ES-I3 (cell line): ENCODE measurements around the gene DUSP8.
"Not testable (repeated sequence)": the region's sequence is repeated elsewhere in the genome, so short reads cannot be mapped to it uniquely, and the experiment has no call there.

Source experiments
- H3K36me3 ChIP-seq: 2 replicates; pipeline ENCODE4 v1.6.1; 2013; ENCODE audit warnings: mild to moderate bottlenecking, low read length, control low read depth, moderate library complexity; ENCODE audit not compliant: insufficient read depth
- H3K4me1 ChIP-seq: 2 replicates; pipeline ENCODE4 v1.6.1; 2013; ENCODE audit warnings: mild to moderate bottlenecking, control low read depth, low read length; ENCODE audit not compliant: insufficient read depth
- H3K9ac ChIP-seq: 2 replicates; pipeline ENCODE4 v1.6.1; 2013; ENCODE audit warnings: low read depth, mild to moderate bottlenecking, low read length, moderate library complexity
- H3K9me3 ChIP-seq: 2 replicates; pipeline ENCODE4 v1.6.1; 2013; ENCODE audit warnings: mild to moderate bottlenecking, low read length, moderate library complexity; ENCODE audit not compliant: control insufficient read depth, insufficient read depth

Gene DUSP8

DNA sequence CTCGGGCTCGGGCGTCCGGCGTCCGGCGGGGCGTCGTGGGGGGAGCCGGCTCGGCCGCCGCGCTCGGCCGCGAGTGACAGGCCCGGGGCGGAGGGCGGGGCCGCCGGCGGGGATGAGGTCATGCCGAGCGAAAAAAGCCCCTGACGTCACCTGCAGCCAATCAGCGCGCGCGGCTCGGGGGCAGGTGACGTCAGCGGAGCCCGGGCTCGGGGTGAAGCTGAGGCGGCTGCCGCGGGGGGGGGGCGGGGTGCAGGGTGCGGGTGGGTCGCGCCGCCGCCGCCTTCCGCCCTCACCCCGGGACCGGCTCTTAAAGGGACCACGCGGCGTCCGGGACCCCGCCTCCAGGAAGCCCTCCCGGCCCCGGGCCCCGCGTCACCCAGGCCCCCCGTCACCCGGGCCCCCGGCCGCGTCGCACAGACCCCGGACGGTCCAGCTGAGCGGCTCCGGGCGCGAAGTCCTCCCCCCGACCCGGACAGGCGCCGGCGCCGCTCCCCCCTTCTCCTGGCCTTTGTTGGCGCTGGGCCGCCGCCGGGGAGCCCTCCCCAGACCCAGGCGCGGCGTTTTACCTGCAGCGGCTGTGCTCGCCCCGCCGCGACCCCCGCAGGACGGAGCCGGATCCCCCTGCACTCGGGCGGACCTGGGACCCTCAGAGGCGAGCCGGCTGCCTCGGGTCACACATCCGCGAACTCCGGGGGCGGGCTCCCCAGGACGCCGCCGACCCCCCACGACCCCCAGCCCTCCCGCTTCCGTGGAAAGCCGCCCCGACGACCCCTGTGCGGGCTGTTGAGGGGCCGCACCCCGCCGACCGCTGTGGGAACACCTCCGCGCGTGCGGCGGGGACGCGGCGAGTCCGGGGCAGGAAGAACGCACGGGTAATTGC lies at the start of gene DUSP8:
Gene DUSP8 (minus strand): TSS at position 75 of the 880 bp plus-strand sequence. CDS start 6,445 bp downstream, outside the sequence.
- Histone ChIP-seq H3K4me1 (peaks cover 6% of the 10 kb centered on the region; the same call in 1 of the 2 replicates), H3K36me3 (no peaks in the 10 kb centered on the region), H3K9me3 (no peaks in the 10 kb centered on the region), H3K9ac (peak within 1 kb of the TSS; percentile 54)

DNA sequence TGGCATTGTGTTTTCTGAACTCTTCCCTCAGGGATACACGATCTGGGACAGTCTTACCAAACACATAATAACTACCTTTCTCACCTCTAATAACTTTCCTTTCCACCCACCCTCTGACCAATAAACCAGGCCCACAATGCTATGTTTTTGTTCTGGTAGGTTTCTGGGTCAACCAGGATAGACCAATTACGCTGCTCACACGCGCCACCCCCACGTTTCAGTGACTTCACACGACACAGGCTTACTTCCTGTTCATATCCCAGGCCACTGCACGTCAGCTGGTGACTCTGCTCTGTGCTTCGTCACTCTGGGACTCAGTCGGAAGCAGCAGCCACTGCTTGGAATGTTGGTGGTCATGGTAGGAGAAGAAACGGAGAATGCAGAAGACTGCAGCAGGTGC lies 47.4 kb upstream of the DUSP8 start:
- H3K4me1 ChIP-seq = no peaks in the 10 kb centered on the region
- no peaks in the 10 kb centered on the region for H3K36me3 ChIP-seq
- no peak overlapping the region for H3K9ac ChIP-seq
- no peaks in the 10 kb centered on the region for H3K9me3 ChIP-seq

DNA sequence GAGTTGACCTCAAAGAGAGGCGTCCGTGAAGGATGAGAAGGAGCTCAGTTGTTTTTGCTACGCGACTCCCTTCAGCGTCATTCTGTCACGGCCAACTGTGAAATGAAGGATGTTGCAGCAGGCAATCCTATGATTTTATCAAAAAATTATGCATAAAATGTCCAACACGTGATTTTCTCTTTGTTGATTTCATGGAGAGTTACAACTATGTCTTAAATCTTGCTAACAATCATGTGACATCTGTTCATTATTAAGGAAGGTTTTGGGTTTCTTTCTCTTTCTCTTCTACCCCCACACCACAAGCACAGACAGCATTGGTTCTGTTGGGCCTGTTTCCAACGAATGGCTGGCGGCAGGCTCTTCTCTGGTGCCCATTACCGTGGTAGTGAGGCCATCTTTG lies 46.2 kb upstream of the DUSP8 start:
- Histone ChIP-seq H3K9ac (no peak overlapping the region), H3K4me1 (no peaks in the 10 kb centered on the region), H3K9me3 (no peaks in the 10 kb centered on the region), H3K36me3 (no peaks in the 10 kb centered on the region)

GRCh38 chr11:1608363-1608762 lies 36.3 kb upstream of the DUSP8 start, which contains the start of gene KRTAP5-3:
Gene KRTAP5-3, minus strand, starts transcription at chr11:1608463. Its CDS starts 78 bp downstream, at chr11:1608385.
- peak within 1 kb of the TSS; percentile 16; the same call in 1 of the 2 replicates for H3K9ac ChIP-seq
- no peaks in the 10 kb centered on the region for H3K9me3 ChIP-seq
- H3K4me1 ChIP-seq = 0 out of 2 replicates have a peak, but pooled peaks cover 4% of the 10 kb centered on the region
- no peaks in the 10 kb centered on the region for H3K36me3 ChIP-seq

DNA sequence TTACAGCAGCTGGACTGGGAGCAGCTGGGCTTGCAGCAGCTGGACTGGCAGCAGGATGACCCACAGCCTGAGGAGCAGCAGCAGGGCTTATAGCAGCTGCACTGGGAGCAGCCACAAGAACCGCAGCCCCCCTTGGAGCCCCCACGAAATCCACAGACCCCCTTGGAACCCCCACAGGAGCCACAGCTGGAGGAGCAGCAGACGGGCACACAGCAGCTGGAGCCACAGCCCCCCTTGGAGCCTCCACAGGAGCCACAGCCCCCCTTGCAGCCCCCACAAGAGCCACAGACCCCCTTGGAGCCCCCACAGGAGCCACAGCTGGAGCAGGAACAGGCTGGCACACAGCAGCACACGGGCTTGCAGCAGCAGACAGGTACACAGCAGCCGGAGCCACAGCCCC lies 35.8 kb upstream of the DUSP8 start:
- H3K9ac ChIP-seq, H3K9me3 ChIP-seq, H3K4me1 ChIP-seq, H3K36me3 ChIP-seq: not testable (repeated sequence)

GRCh38 chr11:1607156-1607845 lies 35.2 kb upstream of the DUSP8 start:
- H3K36me3 ChIP-seq, H3K4me1 ChIP-seq, H3K9me3 ChIP-seq: not testable (repeated sequence)
- peak overlapping the region; percentile 16; the same call in 1 of the 2 replicates for H3K9ac ChIP-seq

DNA sequence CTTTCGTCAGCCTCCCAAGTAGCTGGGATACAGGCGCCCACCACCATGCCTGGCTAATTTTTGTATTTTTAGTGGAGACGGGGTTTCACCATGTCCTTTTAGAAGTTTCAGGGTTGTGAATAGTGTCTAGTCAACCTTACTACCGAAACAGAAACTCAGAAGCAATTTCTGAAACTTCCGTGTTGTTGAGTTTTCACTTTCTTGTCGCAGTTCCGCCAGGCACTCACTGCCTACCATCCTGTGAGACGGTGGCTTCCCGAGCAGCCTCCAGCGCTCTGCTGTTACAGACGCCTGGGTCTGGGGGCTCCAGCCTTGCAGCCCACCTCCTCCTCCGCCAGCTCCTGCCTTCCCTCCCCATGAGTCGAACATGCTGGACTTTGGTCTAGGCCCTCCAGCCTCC lies 33.9 kb upstream of the DUSP8 start:
- H3K9ac ChIP-seq, H3K9me3 ChIP-seq, H3K4me1 ChIP-seq, H3K36me3 ChIP-seq: not testable (repeated sequence)

DNA sequence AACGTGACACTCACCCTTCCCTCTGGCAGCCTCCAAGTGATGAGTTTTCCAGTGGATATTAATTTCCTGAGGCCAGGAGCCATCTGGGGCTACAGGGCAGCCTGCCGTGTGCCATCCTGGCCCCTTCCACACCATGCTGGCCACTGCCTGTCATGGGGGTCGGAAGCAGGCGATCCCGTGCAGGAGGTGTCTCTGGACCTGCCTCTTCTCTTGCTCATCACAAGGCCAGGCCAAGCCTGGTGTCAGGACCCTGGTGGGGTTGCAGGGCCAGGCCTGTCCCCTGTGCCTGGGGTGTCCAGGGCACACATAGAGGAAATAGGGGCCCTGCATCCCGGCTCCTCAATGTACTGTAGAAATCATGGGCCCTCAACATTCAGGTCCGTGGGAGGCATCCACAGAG lies 32.6 kb upstream of the DUSP8 start:
- 0 out of 2 replicates have a peak, but pooled peaks cover 4% of the 10 kb centered on the region for H3K4me1 ChIP-seq
- no peaks in the 10 kb centered on the region; the same call in 1 of the 2 replicates for H3K9me3 ChIP-seq
- no peaks in the 10 kb centered on the region for H3K36me3 ChIP-seq
- no peak overlapping the region for H3K9ac ChIP-seq

GRCh38 chr11:1604181-1604580 lies 32.1 kb upstream of the DUSP8 start:
- Histone ChIP-seq H3K9ac (no peak overlapping the region), H3K4me1 (0 out of 2 replicates have a peak, but pooled peaks cover 4% of the 10 kb centered on the region), H3K9me3 (no peaks in the 10 kb centered on the region; the same call in 1 of the 2 replicates), H3K36me3 (no peaks in the 10 kb centered on the region)

- Histone ChIP-seq H3K4me1 (0 out of 2 replicates have a peak, but pooled peaks cover 4% of the 10 kb centered on the region), H3K9ac (no peak overlapping the region), H3K36me3 (no peaks in the 10 kb centered on the region), H3K9me3 (no peaks in the 10 kb centered on the region; the same call in 1 of the 2 replicates)
Observed at GRCh38 chr11:1603629-1604028, 31.6 kb upstream of the DUSP8 start.

DNA sequence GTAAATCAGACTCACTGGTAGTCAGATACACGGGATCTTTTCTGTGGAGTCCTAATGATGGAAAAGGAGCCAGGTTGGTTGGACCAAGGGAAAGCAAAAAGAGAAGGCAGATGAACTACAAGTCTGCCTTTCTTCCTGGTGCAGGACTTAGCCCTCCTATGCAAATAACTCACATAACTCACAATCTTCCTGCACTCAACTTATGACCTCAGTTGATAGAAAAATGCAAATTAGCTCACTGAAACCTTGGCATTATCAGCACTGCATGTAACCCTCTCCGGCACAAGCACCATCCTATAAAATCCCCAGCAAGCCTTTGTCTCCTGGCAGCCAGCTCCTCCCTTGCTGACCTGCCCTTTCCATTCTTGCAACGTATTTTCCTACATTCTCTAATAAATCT lies 29.6 kb upstream of the DUSP8 start:
- not testable (repeated sequence) for H3K9me3 ChIP-seq, H3K9ac ChIP-seq, H3K36me3 ChIP-seq

GRCh38 chr11:1600626-1601025 lies 28.6 kb upstream of the DUSP8 start:
- Histone ChIP-seq H3K9ac (no peak overlapping the region), H3K36me3 (no peaks in the 10 kb centered on the region), H3K4me1 (peaks cover 12% of the 10 kb centered on the region; the same call in 1 of the 2 replicates), H3K9me3 (no peaks in the 10 kb centered on the region; the same call in 1 of the 2 replicates)

More for the DNA sequence above, 29.6 kb upstream of the DUSP8 start:
- H3K4me1 ChIP-seq = not testable (repeated sequence)

DNA sequence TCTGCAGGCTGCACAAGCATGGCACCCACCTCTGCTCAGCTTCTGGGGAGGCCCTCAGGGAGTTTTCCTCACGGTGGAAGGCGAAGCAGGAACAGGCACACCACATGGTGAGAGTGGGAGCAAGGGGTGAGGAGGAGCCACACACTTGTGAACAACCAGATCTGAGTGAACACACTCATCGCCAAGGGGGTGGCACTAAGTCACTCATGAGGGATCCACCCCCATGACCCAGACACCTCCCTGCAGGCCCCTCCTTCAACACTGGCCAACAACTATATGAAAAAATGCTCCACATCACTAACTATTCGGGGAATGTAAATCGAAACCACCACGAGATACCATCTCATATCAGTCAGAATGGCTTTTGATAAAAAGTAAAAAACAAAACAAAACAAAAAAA lies 26.7 kb upstream of the DUSP8 start:
- Histone ChIP-seq H3K4me1 (peaks cover 12% of the 10 kb centered on the region; the same call in 1 of the 2 replicates), H3K9me3 (no peaks in the 10 kb centered on the region; the same call in 1 of the 2 replicates), H3K36me3 (no peaks in the 10 kb centered on the region), H3K9ac (no peak overlapping the region)

DNA sequence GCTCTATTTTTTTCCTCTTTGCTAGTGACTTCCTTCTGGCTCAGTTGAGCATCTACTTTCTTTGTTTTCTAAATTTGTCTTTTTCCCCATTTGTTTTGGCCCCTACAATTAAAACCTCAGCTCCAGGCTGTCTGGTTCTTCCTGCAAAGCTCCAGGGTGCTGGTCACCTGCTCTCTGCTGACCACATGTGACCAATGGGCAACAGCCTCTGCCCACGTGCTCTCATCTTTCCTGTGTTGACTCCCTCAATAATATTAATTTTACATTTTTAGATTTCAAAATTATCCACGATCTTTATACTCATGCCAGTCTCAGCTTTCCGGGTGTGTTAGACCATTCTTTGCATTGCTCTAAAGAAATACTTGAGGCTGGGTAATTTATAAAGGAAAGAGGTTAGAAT lies 26.3 kb upstream of the DUSP8 start:
- H3K9ac ChIP-seq, H3K36me3 ChIP-seq, H3K9me3 ChIP-seq: not testable (repeated sequence)
- H3K4me1 ChIP-seq = peaks cover 12% of the 10 kb centered on the region; the same call in 1 of the 2 replicates
